Spinal cord (tissue), 10 donors: ENCODE measurements around the gene PIF1. TPM values are rescaled to one million over a fixed set of nuclear protein-coding genes. Genes with fewer than 3 reads are reported as not detected.

Experiments
- DNase-seq, 6 donors: peaks; one replicate each; pipeline versions ENCODE4 v3.0.0 to v3.0.0-alpha.2; 2013 to 2015; ENCODE audit warnings: low spot score in 6 of 6, low read depth in 4 of 6
- H3K27ac ChIP-seq: one replicate; pipeline ENCODE4 v1.5.1; 2013; ENCODE audit warnings: low read depth, low read length, control low read depth
- H3K27me3 ChIP-seq: one replicate; pipeline ENCODE4 v1.6.1; 2013; ENCODE audit warnings: low read length; ENCODE audit not compliant: control insufficient read depth, insufficient read depth
- H3K36me3 ChIP-seq: one replicate; pipeline ENCODE4 v1.6.1; 2013; ENCODE audit warnings: low read length; ENCODE audit not compliant: control insufficient read depth, insufficient read depth
- H3K4me1 ChIP-seq: one replicate; pipeline ENCODE4 v1.6.1; 2013; ENCODE audit warnings: low read length; ENCODE audit not compliant: control insufficient read depth, insufficient read depth
- H3K4me3 ChIP-seq: one replicate; pipeline ENCODE4 v1.5.1; 2013; ENCODE audit warnings: low read depth, low read length, control low read depth
- H3K9me3 ChIP-seq: one replicate; pipeline ENCODE4 v1.6.1; 2013; ENCODE audit warnings: low read length; ENCODE audit not compliant: control insufficient read depth, insufficient read depth
- WGBS: methylation state at CpG from one replicate; pipeline ENCODE4 v1.1.5; 2013; ENCODE audit warnings: missing lambda C conversion rate; ENCODE audit not compliant: insufficient coverage; 5-methylcytosine and 5-hydroxymethylcytosine counted together
- polyA plus RNA-seq, 2 donors: library from polyadenylated mRNA; unstranded; fragments of 120-200 nt; gene quantifications; one replicate each; pipeline ENCODE4 v1.2.1, GENCODE V29; 2013; ENCODE audit not compliant: insufficient read length in 2 of 2
- total RNA-seq, 2 donors: library from RNA; depleted of rRNA in 1 of 2; stranded (reverse); fragments of 120-200 nt in 1 of 2; fragments of >200 nt in 1 of 2; gene quantifications; one replicate each; pipeline versions ENCODE4 v1.2.3 to v1.2.4, GENCODE V29; 2013 to 2014
- donor health status: healthy.

Gene PIF1
- total and polyA plus RNA-seq, 4 donors, result 2.3 to 11.3 (median 6.3) TPM

DNA sequence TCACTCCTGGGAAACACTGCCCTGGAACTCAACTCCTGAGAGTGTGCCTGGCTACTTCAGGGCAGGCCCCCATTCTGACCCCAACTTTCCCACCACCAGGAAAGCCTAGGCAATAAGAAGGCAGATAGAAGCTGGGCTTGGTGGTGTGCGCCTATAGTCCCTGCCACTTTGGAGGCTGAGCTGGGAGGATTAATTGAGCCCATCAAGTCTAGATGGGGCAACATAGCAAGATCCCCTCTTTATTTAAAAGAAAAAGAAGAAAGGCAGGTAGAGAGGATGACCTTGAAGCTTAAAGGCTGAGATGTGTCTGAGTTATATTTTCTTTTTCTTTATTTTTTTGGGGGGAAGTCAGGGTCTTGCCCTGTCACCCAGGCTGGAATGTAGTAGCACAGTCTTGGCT, 45.8 kb downstream of the PIF1 start:
- no peak for DNase-seq
- Histone ChIP-seq H3K4me1 (peaks cover 10% of the 10 kb centered on the region), H3K4me3 (no peak overlapping the region), H3K27me3 (peaks cover 24% of the 10 kb centered on the region), H3K36me3 (no peaks in the 10 kb centered on the region), H3K9me3 (no peaks in the 10 kb centered on the region), H3K27ac (no peak overlapping the region)
- WGBS, result no CpG with 5 or more reads among the region's 1 CpG

DNA sequence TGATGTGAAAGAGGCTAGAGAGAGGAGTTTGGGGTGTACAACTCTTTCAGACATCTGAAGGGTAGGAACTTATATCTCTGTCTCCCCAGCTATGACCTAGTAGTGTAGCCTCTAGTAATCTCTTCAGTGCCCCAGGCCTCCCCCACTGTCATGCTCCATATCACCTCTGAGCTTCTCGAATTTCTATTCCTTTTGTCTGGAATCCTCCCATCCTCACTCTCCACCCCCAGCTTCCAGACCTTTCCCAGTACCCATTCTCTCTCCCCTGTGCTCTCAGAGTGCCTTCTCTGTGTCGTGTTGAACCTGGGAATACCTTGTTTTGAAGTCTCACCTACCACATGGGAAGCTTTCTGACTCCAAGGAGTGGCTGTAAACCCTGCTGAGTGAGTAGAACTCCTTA, 46.4 kb downstream of the PIF1 start:
- H3K9me3 ChIP-seq, result no peaks in the 10 kb centered on the region
- WGBS, result 64% methylated on average over 2 of the region's 2 CpGs
- H3K27me3 ChIP-seq, result peaks cover 26% of the 10 kb centered on the region
- no peak overlapping the region for H3K4me3 ChIP-seq
- H3K4me1 ChIP-seq, result peaks cover 14% of the 10 kb centered on the region
- no peaks in the 10 kb centered on the region for H3K36me3 ChIP-seq
- H3K27ac ChIP-seq, result no peak overlapping the region
- no peak for DNase-seq

DNA sequence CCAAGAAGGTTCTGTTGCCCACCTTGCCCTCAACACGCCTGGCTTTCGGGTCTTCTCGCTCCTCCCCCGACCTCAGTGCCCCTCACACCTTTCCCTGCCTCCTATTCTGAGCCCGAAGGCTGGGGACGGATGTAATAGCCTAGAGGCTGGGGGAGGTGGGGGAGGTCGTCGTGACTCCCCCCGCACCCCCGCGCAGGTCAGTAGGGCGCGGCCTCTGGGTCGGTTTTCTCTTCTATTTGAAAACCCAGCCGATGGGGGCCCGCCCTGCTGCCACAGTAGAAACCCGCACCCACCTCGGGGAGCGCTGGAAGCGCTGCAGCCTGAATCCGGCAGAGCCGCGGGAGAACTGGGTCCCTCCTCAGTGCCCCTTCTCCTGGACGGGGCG, 49.1 kb downstream of the PIF1 start:
- Histone ChIP-seq H3K36me3 (no peaks in the 10 kb centered on the region), H3K4me1 (peaks cover 14% of the 10 kb centered on the region), H3K27me3 (peaks cover 28% of the 10 kb centered on the region), H3K9me3 (no peaks in the 10 kb centered on the region), H3K27ac (no peak overlapping the region), H3K4me3 (peak overlapping the region; percentile 41)
- 13% methylated on average over 21 of the region's 25 CpGs for WGBS
- DNase-seq, result no peak

DNA sequence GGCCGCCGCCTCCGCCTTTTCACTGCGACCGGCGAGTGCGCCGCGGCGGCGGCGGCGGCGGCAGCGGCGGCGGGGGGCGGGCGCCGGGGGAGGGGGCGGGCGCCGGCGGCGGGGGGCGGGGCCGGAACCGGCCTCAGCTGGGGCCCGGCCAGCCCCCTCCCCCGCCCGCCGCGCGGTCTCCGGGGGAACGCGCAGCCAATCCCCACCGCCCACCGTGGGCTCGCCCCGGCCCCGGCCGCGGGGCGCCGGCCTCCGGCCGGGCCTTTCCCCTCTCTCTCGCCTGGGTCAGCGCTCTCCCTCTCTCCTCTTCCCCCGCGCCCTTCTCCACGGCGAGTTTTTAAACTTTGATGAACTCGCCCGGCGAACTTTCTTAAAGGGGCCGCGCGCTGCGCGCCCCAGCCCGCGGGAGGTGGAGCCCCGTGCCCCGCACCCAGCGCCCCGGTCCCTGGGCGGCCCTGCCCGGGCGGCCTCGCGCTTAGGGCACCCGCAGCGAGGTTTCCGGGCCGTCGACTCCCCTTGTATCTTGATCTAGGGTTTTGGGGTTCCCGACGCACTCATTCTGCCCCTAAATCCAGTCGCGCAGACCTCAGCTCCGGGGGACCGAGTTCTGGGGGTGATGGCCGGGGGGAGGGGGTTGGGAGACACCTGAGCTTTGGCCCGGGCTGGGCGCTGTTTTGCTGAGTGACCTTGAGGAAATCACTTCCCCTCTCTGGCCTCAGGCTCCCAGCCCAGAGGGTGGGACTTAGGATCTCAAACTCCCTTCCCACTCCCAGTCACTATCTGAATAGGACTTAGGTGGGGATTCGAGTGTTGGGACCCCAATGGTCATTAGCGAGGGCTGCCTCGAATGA, 49.7 kb downstream of the PIF1 start, which contains the start of gene RBPMS2:
Gene RBPMS2 (minus strand): TSS at position 39 of the 851 bp plus-strand sequence. CDS start 270 bp downstream, outside the sequence.
- Histone ChIP-seq H3K36me3 (no peaks in the 10 kb centered on the region), H3K4me3 (peak within 1 kb of the TSS; percentile 41), H3K4me1 (peaks cover 14% of the 10 kb centered on the region), H3K27me3 (peaks cover 28% of the 10 kb centered on the region), H3K9me3 (no peaks in the 10 kb centered on the region), H3K27ac (peak within 1 kb of the TSS; percentile 15)
- peak in 2 of 6 donors; percentile 4 to 52 for DNase-seq
- under 1% methylated on average over 55 of the region's 90 CpGs for WGBS

DNA sequence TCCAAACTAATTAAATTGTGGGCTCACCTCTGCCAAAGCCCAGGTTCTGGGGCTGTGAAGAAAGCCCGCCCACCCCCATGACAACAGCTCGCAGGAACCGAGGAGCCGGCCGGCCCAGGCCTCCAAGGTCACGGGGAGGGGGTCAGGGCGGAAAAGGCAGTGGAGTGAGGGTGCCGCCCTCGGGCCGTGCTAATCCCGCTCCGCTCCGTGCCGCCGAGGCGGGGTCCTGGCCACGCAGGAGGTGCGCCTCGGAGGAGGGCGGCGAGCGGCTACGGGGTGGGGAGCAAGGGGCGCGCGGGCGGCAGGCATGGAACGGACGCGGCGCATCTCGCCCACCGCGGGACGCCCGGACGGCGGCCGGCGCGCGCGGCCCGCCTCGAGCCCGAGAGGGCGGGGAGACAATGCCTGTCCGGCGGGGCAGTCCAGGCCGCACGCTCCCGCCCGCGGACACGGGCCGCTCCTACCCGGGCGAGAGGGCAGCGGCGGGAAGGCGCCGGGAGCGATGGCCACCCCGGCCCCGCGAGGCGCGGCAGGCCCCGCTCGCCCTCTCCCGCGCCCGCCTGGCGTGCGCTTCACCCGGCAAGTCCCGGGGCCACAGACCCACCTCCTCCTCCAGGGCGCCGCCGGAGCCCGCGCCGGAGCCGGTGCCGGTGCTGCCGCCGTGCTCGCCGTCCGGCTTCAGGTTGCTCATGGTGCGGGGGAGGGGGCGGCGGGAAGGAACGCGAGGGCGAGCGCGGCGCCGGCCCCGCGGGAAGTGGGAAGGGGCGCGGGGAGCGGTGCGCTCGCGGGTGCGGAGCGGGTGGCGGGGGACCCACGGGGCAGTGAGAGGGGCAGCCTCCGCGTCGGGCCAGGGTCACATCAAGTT, 50.6 kb downstream of the PIF1 start:
- DNase-seq, result peak in 2 of 6 donors; percentile 7 to 46
- peaks cover 14% of the 10 kb centered on the region for H3K4me1 ChIP-seq
- peak overlapping the region; percentile 15 for H3K27ac ChIP-seq
- peaks cover 28% of the 10 kb centered on the region for H3K27me3 ChIP-seq
- H3K36me3 ChIP-seq, result no peaks in the 10 kb centered on the region
- no peak overlapping the region for H3K4me3 ChIP-seq
- H3K9me3 ChIP-seq, result no peaks in the 10 kb centered on the region
- 2% methylated on average over 103 of the region's 115 CpGs for WGBS

DNA sequence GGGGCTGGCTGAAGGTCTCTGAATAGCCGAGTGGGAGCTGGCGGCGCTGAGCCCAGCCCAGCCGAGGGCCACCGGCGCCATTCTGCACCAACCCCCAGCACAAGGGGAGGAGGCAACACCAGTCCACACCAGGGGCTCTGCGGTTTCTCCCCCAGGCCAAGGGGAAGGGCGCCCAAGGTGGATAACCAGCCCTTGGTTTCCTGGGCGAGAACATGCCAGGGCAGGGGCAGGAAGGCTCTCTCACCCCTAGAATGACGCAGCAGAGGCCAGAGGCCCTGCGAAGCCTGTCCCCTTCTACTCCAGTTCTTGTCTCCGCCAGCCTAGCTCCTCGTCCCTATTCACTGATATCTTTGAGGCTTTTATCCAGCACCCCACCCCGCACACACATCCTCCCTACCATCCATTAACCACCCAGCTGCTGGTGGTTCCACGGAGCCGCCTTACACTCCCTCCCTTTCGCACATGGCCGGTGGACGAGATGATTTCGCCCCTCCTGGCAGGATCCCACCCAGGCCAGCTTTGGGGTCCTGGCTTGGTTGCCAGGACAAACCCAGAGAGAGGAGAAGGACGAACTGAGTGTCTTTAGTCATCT, 51.3 kb downstream of the PIF1 start:
- H3K9me3 ChIP-seq, result no peaks in the 10 kb centered on the region
- no peaks in the 10 kb centered on the region for H3K36me3 ChIP-seq
- peak overlapping the region; percentile 15 for H3K27ac ChIP-seq
- no peak overlapping the region for H3K4me3 ChIP-seq
- H3K27me3 ChIP-seq, result peaks cover 25% of the 10 kb centered on the region
- peaks cover 14% of the 10 kb centered on the region for H3K4me1 ChIP-seq
- 53% methylated on average over 20 of the region's 21 CpGs for WGBS
- no peak for DNase-seq

DNA sequence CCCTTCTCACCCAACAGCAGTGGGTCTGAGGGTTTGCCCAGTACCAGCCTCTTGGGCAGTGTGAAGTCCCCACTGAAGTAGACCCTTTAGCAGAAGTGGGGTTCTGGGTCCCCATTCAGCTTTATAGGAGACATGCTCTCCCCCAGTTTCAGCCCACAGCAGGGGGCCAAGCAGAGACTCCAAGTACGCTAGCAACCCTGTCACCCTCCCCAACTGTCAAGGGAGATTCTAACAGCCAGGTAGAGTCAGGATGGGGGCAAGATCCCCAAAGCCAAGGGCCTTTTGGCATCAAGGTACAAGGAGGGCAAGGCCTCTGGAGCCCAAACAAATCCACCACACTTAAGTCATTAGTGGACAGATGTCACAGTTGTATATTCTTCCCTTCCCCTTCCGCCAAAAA, 51.8 kb downstream of the PIF1 start:
- 83% methylated on average over 1 of the region's 2 CpGs for WGBS
- no peaks in the 10 kb centered on the region for H3K9me3 ChIP-seq
- DNase-seq, result no peak
- peaks cover 23% of the 10 kb centered on the region for H3K27me3 ChIP-seq
- no peak overlapping the region for H3K27ac ChIP-seq
- H3K4me1 ChIP-seq, result peaks cover 14% of the 10 kb centered on the region
- no peak overlapping the region for H3K4me3 ChIP-seq
- no peaks in the 10 kb centered on the region for H3K36me3 ChIP-seq

DNA sequence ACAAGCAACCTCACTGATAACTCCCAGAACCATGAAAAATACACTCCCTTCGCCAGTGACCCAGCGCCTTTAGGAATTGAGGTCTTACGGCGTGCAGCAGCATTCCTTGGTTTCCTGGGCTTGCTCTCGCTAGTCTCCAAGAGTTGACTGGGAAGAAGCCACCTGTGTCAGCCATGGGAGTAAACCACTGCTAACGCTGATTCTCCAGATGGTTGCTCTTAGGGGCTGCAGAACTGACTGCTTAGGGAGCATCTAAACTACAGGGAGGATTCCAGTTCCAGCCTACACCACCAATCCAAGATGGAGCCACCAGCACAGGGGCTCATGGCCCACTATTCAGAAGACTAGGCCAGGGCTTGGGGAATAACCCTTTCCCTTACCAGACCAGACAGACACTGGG, 52.5 kb downstream of the PIF1 start:
- Histone ChIP-seq H3K36me3 (no peaks in the 10 kb centered on the region), H3K9me3 (no peaks in the 10 kb centered on the region), H3K4me3 (no peak overlapping the region), H3K27ac (no peak overlapping the region), H3K27me3 (peaks cover 21% of the 10 kb centered on the region), H3K4me1 (peaks cover 14% of the 10 kb centered on the region)
- WGBS, result 91% methylated on average over 6 of the region's 6 CpGs
- DNase-seq, result no peak

DNA sequence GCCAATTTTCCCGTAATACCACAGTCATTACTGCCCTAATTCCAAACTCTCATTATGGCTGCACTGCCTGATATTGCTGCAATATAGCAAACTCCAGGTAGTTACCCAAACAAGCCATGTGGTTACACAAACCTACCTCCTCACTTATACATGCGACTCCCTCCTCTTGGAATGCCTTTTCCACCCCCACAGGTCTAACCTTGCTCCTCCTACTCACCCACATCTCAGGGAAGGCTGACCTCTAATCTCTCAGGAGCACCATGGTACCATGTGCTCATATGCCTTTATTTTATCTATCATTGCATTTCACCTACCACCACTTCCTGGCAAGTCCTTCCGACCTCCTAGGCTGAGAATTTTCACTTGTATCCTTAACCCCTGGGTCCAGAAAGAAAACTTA, 53.0 kb downstream of the PIF1 start:
- WGBS, result 59% methylated on average over 2 of the region's 3 CpGs
- Histone ChIP-seq H3K27me3 (peaks cover 20% of the 10 kb centered on the region), H3K36me3 (no peaks in the 10 kb centered on the region), H3K9me3 (no peaks in the 10 kb centered on the region), H3K4me1 (peaks cover 14% of the 10 kb centered on the region), H3K4me3 (no peak overlapping the region), H3K27ac (no peak overlapping the region)
- no peak for DNase-seq
